ENCODE data around the gene STAT5B.

The STAT5B gene

GRCh38 chr17:42276609-42277341, 584 bp upstream of the STAT5B start:
- no peaks in the 10 kb centered on the region for H3K27me3 ChIP-seq (ENCODE audit: control insufficient read depth in 5 of 5, insufficient read depth in 4 of 5, low read length in 5 of 5)
- H3K36me3 ChIP-seq (ENCODE audit: control insufficient read depth in 5 of 5, insufficient read depth in 5 of 5, low read length in 5 of 5), result no peaks in the 10 kb centered on the region
- peaks cover 8 to 49% (median 39%) of the 10 kb centered on the region in 5 donors for H3K4me1 ChIP-seq (ENCODE audit: control insufficient read depth in 5 of 5, insufficient read depth in 5 of 5, low read length in 5 of 5)
- peak overlapping the region; percentile 51 to 87 (median 78) for H3K4me3 ChIP-seq (ENCODE audit: low read depth in 1 of 5, low read length in 5 of 5)
- peak overlapping the region; percentile 73 to 94 (median 89) for H3K9ac ChIP-seq (ENCODE audit: low read length in 5 of 5)
- no peaks in the 10 kb centered on the region for H3K9me3 ChIP-seq (ENCODE audit: control insufficient read depth in 5 of 5, low read length in 5 of 5)
- peak overlapping the region; percentile 98 for H3K27ac ChIP-seq (ENCODE audit: low read depth, low read length)

GRCh38 chr17:42275527-42276358, 448 bp downstream of the STAT5B start:
- no peaks in the 10 kb centered on the region for H3K36me3 ChIP-seq (ENCODE audit: control insufficient read depth in 5 of 5, insufficient read depth in 5 of 5, low read length in 5 of 5)
- no peaks in the 10 kb centered on the region for H3K27me3 ChIP-seq (ENCODE audit: control insufficient read depth in 5 of 5, insufficient read depth in 4 of 5, low read length in 5 of 5)
- H3K9me3 ChIP-seq (ENCODE audit: control insufficient read depth in 5 of 5, low read length in 5 of 5), result no peaks in the 10 kb centered on the region
- H3K4me3 ChIP-seq (ENCODE audit: low read depth in 1 of 5, low read length in 5 of 5), result peak overlapping the region; percentile 65 to 90 (median 87)
- peak overlapping the region; percentile 58 for H3K27ac ChIP-seq (ENCODE audit: low read depth, low read length)
- peaks cover 9 to 59% (median 47%) of the 10 kb centered on the region in 5 donors for H3K4me1 ChIP-seq (ENCODE audit: control insufficient read depth in 5 of 5, insufficient read depth in 5 of 5, low read length in 5 of 5)
- H3K9ac ChIP-seq (ENCODE audit: low read length in 5 of 5), result peak overlapping the region; percentile 77 to 92 (median 85)

GRCh38 chr17:42274812-42275526, 1.2 kb downstream of the STAT5B start:
- Histone ChIP-seq H3K9me3 (ENCODE audit: control insufficient read depth in 5 of 5, low read length in 5 of 5) (no peaks in the 10 kb centered on the region), H3K27ac (ENCODE audit: low read depth, low read length) (peak overlapping the region; percentile 58), H3K36me3 (ENCODE audit: control insufficient read depth in 5 of 5, insufficient read depth in 5 of 5, low read length in 5 of 5) (no peaks in the 10 kb centered on the region), H3K4me1 (ENCODE audit: control insufficient read depth in 5 of 5, insufficient read depth in 5 of 5, low read length in 5 of 5) (peaks cover 11 to 67% (median 55%) of the 10 kb centered on the region in 5 donors), H3K27me3 (ENCODE audit: control insufficient read depth in 5 of 5, insufficient read depth in 4 of 5, low read length in 5 of 5) (no peaks in the 10 kb centered on the region), H3K9ac (ENCODE audit: low read length in 5 of 5) (peak overlapping the region; percentile 77 to 90 (median 78)), H3K4me3 (ENCODE audit: low read depth in 1 of 5, low read length in 5 of 5) (peak overlapping the region; percentile 65 to 90 (median 87))

GRCh38 chr17:42274253-42274542, 2.0 kb downstream of the STAT5B start:
- peak overlapping the region; percentile 58 for H3K27ac ChIP-seq (ENCODE audit: low read depth, low read length)
- H3K36me3 ChIP-seq (ENCODE audit: control insufficient read depth in 5 of 5, insufficient read depth in 5 of 5, low read length in 5 of 5), result no peaks in the 10 kb centered on the region
- peaks cover 11 to 74% (median 62%) of the 10 kb centered on the region in 5 donors for H3K4me1 ChIP-seq (ENCODE audit: control insufficient read depth in 5 of 5, insufficient read depth in 5 of 5, low read length in 5 of 5)
- H3K4me3 ChIP-seq (ENCODE audit: low read depth in 1 of 5, low read length in 5 of 5), result no peak overlapping the region
- no peaks in the 10 kb centered on the region for H3K27me3 ChIP-seq (ENCODE audit: control insufficient read depth in 5 of 5, insufficient read depth in 4 of 5, low read length in 5 of 5)
- H3K9me3 ChIP-seq (ENCODE audit: control insufficient read depth in 5 of 5, low read length in 5 of 5), result no peaks in the 10 kb centered on the region
- peak overlapping the region in 1 of 5 donors; percentile 78 for H3K9ac ChIP-seq (ENCODE audit: low read length in 5 of 5)

- H3K36me3 ChIP-seq (ENCODE audit: control insufficient read depth in 5 of 5, insufficient read depth in 5 of 5, low read length in 5 of 5), result no peaks in the 10 kb centered on the region
- H3K27ac ChIP-seq (ENCODE audit: low read depth, low read length), result peak overlapping the region; percentile 58
- H3K9ac ChIP-seq (ENCODE audit: low read length in 5 of 5), result peak overlapping the region in 4 of 5 donors; percentile 22 to 78 (median 35)
- no peaks in the 10 kb centered on the region for H3K9me3 ChIP-seq (ENCODE audit: control insufficient read depth in 5 of 5, low read length in 5 of 5)
- H3K4me1 ChIP-seq (ENCODE audit: control insufficient read depth in 5 of 5, insufficient read depth in 5 of 5, low read length in 5 of 5), result peaks cover 11 to 75% (median 65%) of the 10 kb centered on the region in 5 donors
- no peak overlapping the region for H3K4me3 ChIP-seq (ENCODE audit: low read depth in 1 of 5, low read length in 5 of 5)
- H3K27me3 ChIP-seq (ENCODE audit: control insufficient read depth in 5 of 5, insufficient read depth in 4 of 5, low read length in 5 of 5), result no peaks in the 10 kb centered on the region
Observed at GRCh38 chr17:42273474-42274252, 2.5 kb downstream of the STAT5B start.

- no peaks in the 10 kb centered on the region for H3K36me3 ChIP-seq (ENCODE audit: control insufficient read depth in 5 of 5, insufficient read depth in 5 of 5, low read length in 5 of 5)
- H3K9me3 ChIP-seq (ENCODE audit: control insufficient read depth in 5 of 5, low read length in 5 of 5), result no peaks in the 10 kb centered on the region
- H3K4me3 ChIP-seq (ENCODE audit: low read depth in 1 of 5, low read length in 5 of 5), result no peak overlapping the region
- H3K27me3 ChIP-seq (ENCODE audit: control insufficient read depth in 5 of 5, insufficient read depth in 4 of 5, low read length in 5 of 5), result no peaks in the 10 kb centered on the region
- H3K4me1 ChIP-seq (ENCODE audit: control insufficient read depth in 5 of 5, insufficient read depth in 5 of 5, low read length in 5 of 5), result peaks cover 10 to 80% (median 63%) of the 10 kb centered on the region in 5 donors
- peak overlapping the region; percentile 58 for H3K27ac ChIP-seq (ENCODE audit: low read depth, low read length)
- H3K9ac ChIP-seq (ENCODE audit: low read length in 5 of 5), result peak overlapping the region in 1 of 5 donors; percentile 15
Observed at GRCh38 chr17:42272162-42272907, 3.9 kb downstream of the STAT5B start.

- Histone ChIP-seq H3K4me1 (ENCODE audit: control insufficient read depth in 5 of 5, insufficient read depth in 5 of 5, low read length in 5 of 5) (peaks cover 7 to 80% (median 58%) of the 10 kb centered on the region in 5 donors), H3K27ac (ENCODE audit: low read depth, low read length) (peak overlapping the region; percentile 58)
Observed at GRCh38 chr17:42271779-42272035, 4.5 kb downstream of the STAT5B start.

GRCh38 chr17:42271006-42271778, 5.0 kb downstream of the STAT5B start:
- H3K4me3 ChIP-seq (ENCODE audit: low read depth in 1 of 5, low read length in 5 of 5), result no peak overlapping the region
- peak overlapping the region in 1 of 5 donors; percentile 73 for H3K9ac ChIP-seq (ENCODE audit: low read length in 5 of 5)
- H3K4me1 ChIP-seq (ENCODE audit: control insufficient read depth in 5 of 5, insufficient read depth in 5 of 5, low read length in 5 of 5), result peaks cover 7 to 79% (median 58%) of the 10 kb centered on the region in 5 donors
- peak overlapping the region; percentile 58 for H3K27ac ChIP-seq (ENCODE audit: low read depth, low read length)
- no peaks in the 10 kb centered on the region for H3K9me3 ChIP-seq (ENCODE audit: control insufficient read depth in 5 of 5, low read length in 5 of 5)
- H3K27me3 ChIP-seq (ENCODE audit: control insufficient read depth in 5 of 5, insufficient read depth in 4 of 5, low read length in 5 of 5), result no peaks in the 10 kb centered on the region
- no peaks in the 10 kb centered on the region for H3K36me3 ChIP-seq (ENCODE audit: control insufficient read depth in 5 of 5, insufficient read depth in 5 of 5, low read length in 5 of 5)

More at GRCh38 chr17:42271779-42272035, 4.5 kb downstream of the STAT5B start:
- H3K4me3 ChIP-seq (ENCODE audit: low read depth in 1 of 5, low read length in 5 of 5), result no peak overlapping the region
- peak overlapping the region in 1 of 5 donors; percentile 15 for H3K9ac ChIP-seq (ENCODE audit: low read length in 5 of 5)
- H3K27me3 ChIP-seq (ENCODE audit: control insufficient read depth in 5 of 5, insufficient read depth in 4 of 5, low read length in 5 of 5), result no peaks in the 10 kb centered on the region
- no peaks in the 10 kb centered on the region for H3K36me3 ChIP-seq (ENCODE audit: control insufficient read depth in 5 of 5, insufficient read depth in 5 of 5, low read length in 5 of 5)
- no peaks in the 10 kb centered on the region for H3K9me3 ChIP-seq (ENCODE audit: control insufficient read depth in 5 of 5, low read length in 5 of 5)

Measured in subcutaneous abdominal adipose tissue (tissue), 5 donors.